Endothelial cell of umbilical vein (primary cell): Measurements from ENCODE around the gene ZFPM1. TPM values are rescaled to one million over a fixed set of nuclear protein-coding genes. Genes with fewer than 3 reads are reported as not detected.

Source experiments
- BruUV-seq: library from RNA; stranded (reverse); fragments of 400-500 nt; replicated peaks from 2 replicates; lab custom pipeline; 2021; lab: Mats Ljungman, UMichigan
- CTCF ChIA-PET: fragments of 300-600, 350-600 bp; sonication (Branson Sonifier 250); formaldehyde crosslinking; loops from one replicate; lab custom pipeline; 2021; ENCODE audit warnings: antibody characterized with exemption, inconsistent platforms; lab: Charles Lee
- POLR2A ChIA-PET: fragments of 300-600, 350-600 bp; sonication (Branson Sonifier 250); formaldehyde crosslinking; loops from one replicate; lab custom pipeline; 2021; ENCODE audit warnings: antibody characterized with exemption, inconsistent platforms; lab: Charles Lee
- DNase-seq: peaks from one replicate; pipeline ENCODE4 v3.0.0-alpha.2; 2011; ENCODE audit warnings: low read depth, low spot score
- FAIRE-seq: peaks from 2 replicates; lab custom pipeline; 2011; peaks lifted over from hg19 to GRCh38; lab: Jason Lieb, UNC
- H2AFZ ChIP-seq: 2 replicates; pipeline ENCODE4 v1.6.0; 2012; ENCODE audit warnings: low read depth, low read length, control low read depth, inconsistent platforms
- H3K27ac ChIP-seq: 2 replicates; pipeline ENCODE4 v1.5.1; 2011; ENCODE audit warnings: low read depth, mild to moderate bottlenecking, control low read depth, low read length, moderate library complexity; ENCODE audit not compliant: insufficient read depth
- H3K27me3 ChIP-seq, 2 experiments: 2 replicates each; pipeline versions ENCODE4 v1.6.0 to v1.6.1; 2011; ENCODE audit warnings: low read length in 2 of 2, mixed read lengths in 1 of 2; ENCODE audit not compliant: control insufficient read depth in 2 of 2, insufficient read depth in 2 of 2
- H3K36me3 ChIP-seq, 2 experiments: 2 replicates in 1 of 2; 3 replicates in 1 of 2; pipeline ENCODE4 v1.5.1; 2011; ENCODE audit warnings: low read length in 2 of 2, mild to moderate bottlenecking in 1 of 2, moderate library complexity in 1 of 2; ENCODE audit not compliant: control insufficient read depth in 2 of 2, insufficient read depth in 2 of 2; ENCODE audit errors: extremely low read depth in 1 of 2
- H3K4me1 ChIP-seq: 3 replicates; pipeline ENCODE4 v1.5.1; 2011; ENCODE audit warnings: mild to moderate bottlenecking, low read length; ENCODE audit not compliant: control insufficient read depth, insufficient read depth; ENCODE audit errors: extremely low read depth
- H3K4me2 ChIP-seq: 2 replicates; pipeline ENCODE4 v1.6.1; 2011; ENCODE audit warnings: low read length, control low read depth, mixed read lengths; ENCODE audit not compliant: insufficient read depth
- H3K4me3 ChIP-seq, 3 experiments: fragments of 200-600 bp in 1 of 3; sonication (generic), shearing (Covaris generic) in 1 of 3; replicated peaks in 1 of 3; 2 replicates each; pipeline ENCODE4 v1.5.1; 2011 to 2016; ENCODE audit warnings: control low read depth in 3 of 3, low read length in 3 of 3, mild to moderate bottlenecking in 2 of 3, inconsistent platforms in 1 of 3, low read depth in 1 of 3, moderate library complexity in 1 of 3; ENCODE audit not compliant: insufficient read depth in 1 of 3
- H3K79me2 ChIP-seq: 2 replicates; pipeline ENCODE4 v1.6.0; 2012; ENCODE audit warnings: low read length, inconsistent platforms; ENCODE audit not compliant: control insufficient read depth, insufficient read depth
- H3K9ac ChIP-seq: replicated peaks from 2 replicates; pipeline ENCODE3; 2011; ENCODE audit warnings: low read length, control low read depth; ENCODE audit not compliant: insufficient read depth; ENCODE audit errors: extremely low read depth
- H3K9me1 ChIP-seq: replicated peaks from 3 replicates; pipeline ENCODE4 v1.6.0; 2011; ENCODE audit warnings: mild to moderate bottlenecking, low read length; ENCODE audit not compliant: control insufficient read depth, insufficient read depth; ENCODE audit errors: extremely low read depth
- H3K9me3 ChIP-seq: replicated peaks from 2 replicates; pipeline ENCODE4 v1.5.1; 2012; ENCODE audit warnings: low read length, inconsistent platforms; ENCODE audit not compliant: control insufficient read depth, insufficient read depth
- H4K20me1 ChIP-seq: replicated peaks from 2 replicates; pipeline ENCODE3; 2011; ENCODE audit warnings: mild to moderate bottlenecking, low read length; ENCODE audit not compliant: control insufficient read depth, insufficient read depth; ENCODE audit errors: extremely low read depth
- CTCF ChIP-seq, 2 donors: IDR thresholded peaks; 1 replicate in 1 of 2; 2 replicates in 1 of 2; pipeline ENCODE4 v1.5.1; 2011; ENCODE audit warnings: low read length in 2 of 2, mild to moderate bottlenecking in 2 of 2, moderate library complexity in 2 of 2, control low read depth in 1 of 2, inconsistent platforms in 1 of 2, low read depth in 1 of 2; ENCODE audit not compliant: insufficient read depth in 1 of 2; ENCODE audit errors: extremely low read depth in 1 of 2
- EZH2 ChIP-seq: IDR thresholded peaks from 2 replicates; pipeline ENCODE4 v1.6.1; 2012; ENCODE audit warnings: borderline replicate concordance, low read depth, mild to moderate bottlenecking, moderate library complexity, low read length, inconsistent platforms; ENCODE audit not compliant: severe bottlenecking
- FOS ChIP-seq: IDR thresholded peaks from 2 replicates; pipeline ENCODE4 v1.6.1; 2011; ENCODE audit warnings: mild to moderate bottlenecking, low read length, moderate library complexity, borderline replicate concordance; ENCODE audit not compliant: insufficient read depth
- GATA2 ChIP-seq: IDR thresholded peaks from 2 replicates; pipeline ENCODE4 v1.7.0; 2011; ENCODE audit warnings: low read depth, mild to moderate bottlenecking, moderate library complexity, mixed read lengths, low read length; ENCODE audit not compliant: insufficient read length, insufficient read depth
- JUN ChIP-seq: IDR thresholded peaks from 2 replicates; pipeline ENCODE4 v1.6.1; 2011; ENCODE audit warnings: borderline replicate concordance, low read depth; ENCODE audit not compliant: insufficient read length, insufficient read depth
- MAX ChIP-seq: IDR thresholded peaks from 2 replicates; pipeline ENCODE4 v1.6.1; 2011; ENCODE audit not compliant: insufficient read depth, insufficient read length
- MYC ChIP-seq: IDR thresholded peaks from one replicate; pipeline ENCODE4 v1.6.1; 2011; ENCODE audit warnings: mild to moderate bottlenecking, low read depth, low read length
- POLR2A ChIP-seq: IDR thresholded peaks from 2 replicates; pipeline ENCODE4 v1.6.1; 2012; ENCODE audit warnings: low read depth, mild to moderate bottlenecking, control low read depth, low read length
- POLR2AphosphoS5 ChIP-seq: IDR thresholded peaks from 2 replicates; pipeline ENCODE4 v1.6.1; 2012; ENCODE audit warnings: low read depth, mild to moderate bottlenecking, control low read depth, low read length, moderate library complexity; ENCODE audit not compliant: insufficient read depth
- dilution Hi-C: fragments of 300-500 bp; cut with MboI; formaldehyde crosslinking; loops from one replicate; pipeline ENCODE4 v1.15.0; 2019; ENCODE audit warnings: low sequenced_read_pairs; ENCODE audit not compliant: extremely low pct_ligation_motif_present
- intact Hi-C: fragments of 100-400 bp; cut with micrococcal nuclease; formaldehyde crosslinking; loops from one replicate; pipeline ENCODE4 v1.10.0; 2022
- polyA plus RNA-seq, 4 experiments: library from polyadenylated mRNA; depleted of rRNA in 3 of 4; stranded (reverse) in 3 of 4; unstranded in 1 of 4; fragments of >200 nt; gene quantifications; 2 replicates each; pipeline versions ENCODE4 v1.2.1 to v1.2.3, GENCODE V29; 2011 to 2012; ENCODE audit warnings: missing spikeins in 1 of 4
- total RNA-seq: library from RNA; stranded (reverse); gene quantifications from 2 replicates; pipeline ENCODE4 v1.2.3, GENCODE V29; 2021

The ZFPM1 gene
- total and polyA plus RNA-seq, 2 donors (not counting 3 experiments of a cell fraction or from before 2014, with no cell fraction given): 0.37 to 7.5 TPM

DNA sequence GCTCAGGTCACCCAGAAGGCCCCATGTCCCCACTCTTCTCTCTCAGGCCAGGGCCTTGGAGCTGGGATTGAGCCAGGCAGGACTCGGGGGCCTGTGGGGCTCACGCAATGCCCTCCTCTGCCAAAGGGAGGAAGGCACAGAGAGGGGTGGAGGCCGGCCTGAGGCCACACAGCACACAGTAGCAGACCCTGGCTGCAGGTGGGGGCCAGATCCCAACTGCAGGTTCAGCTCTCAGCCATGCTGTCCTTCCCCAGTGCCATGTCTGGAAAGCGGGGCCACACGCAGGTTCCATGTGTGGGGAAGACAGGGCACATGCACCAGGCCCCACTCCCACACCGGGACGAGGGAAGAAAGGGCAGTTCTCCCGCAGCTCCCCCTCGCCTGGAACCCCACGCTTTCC, 33.3 kb upstream of the ZFPM1 start:
- ChIA-PET CTCF (no interaction called here), POLR2A (no interaction called here)
- no peak for TF ChIP-seq MAX
- TF ChIP-seq JUN: no peak
- no peak for TF ChIP-seq POLR2A
- TF ChIP-seq EZH2: no peak
- TF ChIP-seq FOS: no peak
- TF ChIP-seq GATA2: no peak
- no peak for TF ChIP-seq POLR2AphosphoS5
- TF ChIP-seq CTCF (IDR thresholded peaks at IDR 0.05; ENCODE audit: extremely low read depth in 1 of 2, insufficient read depth in 1 of 2, low read depth in 1 of 2, low read length in 2 of 2): no peak
- no peak for TF ChIP-seq MYC
- Histone ChIP-seq H3K27me3 (no peaks in the 10 kb centered on the region), H3K4me2 (no peak overlapping the region), H3K9ac (no peak overlapping the region), H2AFZ (no peak overlapping the region), H3K36me3 (no peaks in the 10 kb centered on the region), H3K4me1 (no peaks in the 10 kb centered on the region), H3K4me3 (no peak overlapping the region), H3K9me1 (no peaks in the 10 kb centered on the region), H3K9me3 (no peaks in the 10 kb centered on the region), H4K20me1 (no peaks in the 10 kb centered on the region), H3K79me2 (no peaks in the 10 kb centered on the region), H3K27ac (no peak overlapping the region)
- BruUV-seq: no TSS peak
- dilution Hi-C loops: no loop called here
- no peak for FAIRE-seq
- DNase-seq: no peak
- intact Hi-C loops: no loop called here
